BJ (cell line): ENCODE data around the gene PGBD5. TPM values are rescaled to one million over a fixed set of nuclear protein-coding genes. Genes with fewer than 3 reads are reported as not detected.

Experiments
- CTCF ChIA-PET: fragments of 350-600 bp; formaldehyde crosslinking; extraction: SDS; loops from one replicate; lab custom pipeline; 2021; ENCODE audit warnings: antibody characterized with exemption, inconsistent platforms; lab: Yijun Ruan, JAX
- POLR2A ChIA-PET: fragments of 300-600 bp; sonication (Branson Sonifier 250); formaldehyde crosslinking; extraction: SDS; loops from one replicate; lab custom pipeline; 2021; ENCODE audit warnings: antibody characterized with exemption; lab: Charles Lee
- DNase-seq: peaks from one replicate; pipeline ENCODE4 v3.0.0-alpha.2; 2011; ENCODE audit warnings: low read depth
- H3K27me3 ChIP-seq: 2 replicates; pipeline ENCODE4 v1.6.0; 2011; ENCODE audit warnings: low read length; ENCODE audit not compliant: control insufficient read depth, insufficient read depth
- H3K36me3 ChIP-seq: 2 replicates; pipeline ENCODE4 v1.5.1; 2011; ENCODE audit warnings: low read length; ENCODE audit not compliant: control insufficient read depth, insufficient read depth
- H3K4me3 ChIP-seq: 2 replicates; pipeline ENCODE4 v1.5.1; 2011; ENCODE audit warnings: low read depth, mild to moderate bottlenecking, control low read depth, low read length
- CTCF ChIP-seq: IDR thresholded peaks from 2 replicates; pipeline ENCODE4 v1.5.1; 2011; ENCODE audit warnings: low read depth, mild to moderate bottlenecking, control low read depth, inconsistent platforms, low read length, moderate library complexity; ENCODE audit not compliant: insufficient read depth
- polyA plus RNA-seq: library from polyadenylated mRNA; depleted of rRNA; stranded (reverse); fragments of >200 nt; gene quantifications from 2 replicates; pipeline ENCODE4 v1.2.3, GENCODE V29; 2011

Gene PGBD5
- polyA plus RNA-seq, 1 experiment: 0.07 TPM

- no peak for TF ChIP-seq CTCF
- H3K36me3 ChIP-seq: no peaks in the 10 kb centered on the region
- ChIA-PET POLR2A (no interaction called here), CTCF (no interaction called here)
- peaks cover 4% of the 10 kb centered on the region; the same call in 1 of the 2 replicates for H3K27me3 ChIP-seq
- no peak for DNase-seq
- H3K4me3 ChIP-seq: no peak overlapping the region
Observed at GRCh38 chr1:230430499-230430898, 4.4 kb upstream of the PGBD5 start.

DNA sequence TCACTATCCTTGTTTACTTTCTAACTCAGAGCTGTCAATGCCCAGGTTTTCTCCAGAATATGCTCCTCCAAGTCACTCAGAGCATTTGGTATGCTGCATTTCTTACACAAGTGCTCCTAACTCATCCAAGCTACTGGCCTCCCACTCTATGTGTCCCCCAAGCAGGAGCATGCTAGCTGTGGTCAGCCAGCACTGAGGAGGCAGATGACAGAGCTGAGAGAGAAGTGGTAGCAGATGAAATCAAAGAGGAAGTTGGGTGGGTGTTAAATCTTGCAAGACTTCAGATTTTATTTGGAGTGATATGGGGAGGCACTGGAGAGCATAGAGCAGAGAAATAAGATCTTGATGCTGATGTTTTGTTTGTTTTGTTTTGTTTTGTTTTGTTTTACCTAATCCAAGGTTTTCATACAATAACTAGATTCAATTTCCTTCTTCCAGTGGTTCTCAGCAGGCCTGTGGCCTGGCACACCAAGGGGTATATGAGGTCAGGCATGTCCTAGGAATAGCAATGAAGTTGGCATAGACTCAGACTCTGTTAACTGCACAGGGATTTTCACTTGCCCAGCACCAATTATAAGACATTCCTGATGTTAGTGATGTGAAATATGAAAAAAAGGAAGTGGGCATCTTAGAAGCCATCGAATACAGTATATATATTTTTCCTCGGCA lies 3.1 kb upstream of the PGBD5 start:
- POLR2A ChIA-PET: no interaction called here
- no peak for TF ChIP-seq CTCF
- CTCF ChIA-PET: no interaction called here

DNA sequence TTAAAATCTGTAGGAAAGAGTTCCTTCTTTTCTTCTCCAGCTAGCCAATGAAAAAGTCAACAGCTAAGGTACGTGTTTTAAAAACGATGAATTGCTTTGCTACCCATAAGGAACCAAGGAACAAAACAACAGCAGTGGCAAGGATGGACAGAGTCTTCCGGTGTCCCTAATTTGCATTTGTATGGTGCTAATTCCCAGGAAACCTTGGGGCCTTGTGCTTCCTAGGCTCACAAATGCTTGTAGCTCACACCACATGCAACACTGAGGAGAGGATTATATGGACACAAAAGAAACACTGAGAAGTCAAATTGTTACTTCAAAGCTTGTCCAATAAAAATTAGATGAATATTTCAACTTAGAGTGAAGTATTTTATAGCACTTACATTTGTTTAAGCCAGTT lies 1.8 kb upstream of the PGBD5 start:
- TF ChIP-seq CTCF: no peak
- CTCF ChIA-PET: interaction anchor here (0.6 kb wide), 1 partner anchor 9 kb away, joined by 4 read pairs; no protein-coding TSS in a partner anchor
- Histone ChIP-seq H3K36me3 (no peaks in the 10 kb centered on the region), H3K27me3 (peaks cover 19% of the 10 kb centered on the region), H3K4me3 (no peak overlapping the region)
- no peak for DNase-seq
- POLR2A ChIA-PET: no interaction called here

More for the DNA sequence above, 3.1 kb upstream of the PGBD5 start:
- no peak overlapping the region for H3K4me3 ChIP-seq
- no peak for DNase-seq
- H3K27me3 ChIP-seq: peaks cover 14% of the 10 kb centered on the region
- H3K36me3 ChIP-seq: no peaks in the 10 kb centered on the region

DNA sequence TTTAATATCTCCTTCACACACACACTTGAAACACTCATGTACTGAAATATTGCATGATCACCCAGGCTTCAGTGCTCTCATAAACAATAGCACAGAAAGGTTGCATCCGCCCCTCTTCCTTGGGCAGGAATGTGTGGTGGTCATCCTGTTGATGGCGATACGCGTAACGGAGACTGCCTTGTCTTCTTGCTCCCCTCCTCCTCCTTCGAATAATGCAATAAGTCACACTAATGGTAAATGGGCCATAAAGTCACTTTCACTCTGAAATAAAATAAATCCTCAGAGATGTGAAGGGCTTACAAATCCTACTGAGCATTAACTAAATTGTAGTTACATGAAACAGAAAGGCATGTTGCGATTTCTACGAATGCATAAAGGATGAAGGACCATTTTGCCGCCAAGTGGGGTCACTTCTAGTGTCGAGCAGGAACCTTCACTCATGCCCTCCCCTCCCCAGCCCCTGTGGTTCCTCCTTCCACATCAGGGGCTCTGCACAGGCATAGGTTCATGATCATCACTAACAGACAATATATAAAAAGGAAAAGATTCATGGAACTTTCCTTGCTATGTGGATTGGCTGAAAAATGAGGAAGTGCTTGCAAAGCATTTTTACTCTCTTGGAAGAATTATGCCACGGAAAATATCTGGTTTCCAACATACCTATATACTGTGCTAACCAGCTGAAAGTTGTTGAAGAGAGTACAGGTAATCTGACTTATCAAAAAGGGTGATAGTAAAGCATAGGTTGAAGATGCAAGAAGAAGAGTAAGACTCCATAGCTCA lies 1.2 kb upstream of the PGBD5 start:
- Histone ChIP-seq H3K4me3 (no peak overlapping the region), H3K27me3 (peaks cover 19% of the 10 kb centered on the region), H3K36me3 (no peaks in the 10 kb centered on the region)
- no peak for TF ChIP-seq CTCF
- CTCF ChIA-PET: interaction anchor here (1.2 kb wide), 1 partner anchor 154 kb away, joined by 3 read pairs; no protein-coding TSS in a partner anchor
- POLR2A ChIA-PET: no interaction called here
- DNase-seq: no peak
